H9 (cell line): Measurements from ENCODE around the gene ARHGEF16. TPM values are rescaled to one million over a fixed set of nuclear protein-coding genes. Genes with fewer than 3 reads are reported as not detected.

Source experiments
- DNase-seq: peaks from one replicate; pipeline ENCODE4 v3.0.0-alpha.2; 2017
- H2AFZ ChIP-seq: one replicate; pipeline ENCODE4 v1.6.1; 2013; ENCODE audit warnings: mild to moderate bottlenecking, low read length, control low read depth, moderate library complexity
- H2AK5ac ChIP-seq: 2 replicates; pipeline ENCODE4 v1.6.1; 2013; ENCODE audit warnings: low read length, control low read depth, mixed read lengths; ENCODE audit not compliant: insufficient read length
- H2BK120ac ChIP-seq: one replicate; pipeline ENCODE4 v1.6.1; 2013; ENCODE audit warnings: low read depth, mild to moderate bottlenecking, low read length, control low read depth, inconsistent platforms; ENCODE audit not compliant: poor library complexity, severe bottlenecking
- H2BK12ac ChIP-seq: 2 replicates; pipeline ENCODE4 v1.6.1; 2013; ENCODE audit warnings: low read length, control low read depth, mixed read lengths, low read depth; ENCODE audit not compliant: insufficient read length
- H2BK15ac ChIP-seq: 2 replicates; pipeline ENCODE4 v1.6.1; 2013; ENCODE audit warnings: low read depth, low read length, control low read depth
- H2BK20ac ChIP-seq: one replicate; pipeline ENCODE4 v1.6.1; 2013; ENCODE audit warnings: low read depth, mild to moderate bottlenecking, low read length, control low read depth, inconsistent platforms; ENCODE audit not compliant: poor library complexity, severe bottlenecking
- H2BK5ac ChIP-seq: 2 replicates; pipeline ENCODE4 v1.6.1; 2013; ENCODE audit warnings: low read length, control low read depth, mixed read lengths; ENCODE audit not compliant: insufficient read length
- H3K14ac ChIP-seq: 2 replicates; pipeline ENCODE4 v1.6.1; 2013; ENCODE audit warnings: low read length, control low read depth; ENCODE audit not compliant: insufficient read depth
- H3K18ac ChIP-seq: 2 replicates; pipeline ENCODE4 v1.6.1; 2013; ENCODE audit warnings: low read depth, mild to moderate bottlenecking, mixed read lengths, low read length, control low read depth; ENCODE audit not compliant: insufficient read length
- H3K23ac ChIP-seq: 2 replicates; pipeline ENCODE4 v1.6.1; 2013; ENCODE audit warnings: low read length, control low read depth, mixed read lengths, low read depth; ENCODE audit not compliant: insufficient read length
- H3K23me2 ChIP-seq: 2 replicates; pipeline ENCODE4 v1.6.1; 2013; ENCODE audit warnings: low read depth, mild to moderate bottlenecking, mixed read lengths, low read length, control low read depth; ENCODE audit not compliant: insufficient read length, poor library complexity, severe bottlenecking
- H3K27ac ChIP-seq: 2 replicates; pipeline ENCODE4 v1.5.1; 2013; ENCODE audit warnings: low read length, control low read depth, mixed read lengths, low read depth; ENCODE audit not compliant: insufficient read length
- H3K27me3 ChIP-seq: 2 replicates; pipeline ENCODE4 v1.6.1; 2013; ENCODE audit warnings: low read length, control low read depth, inconsistent platforms; ENCODE audit not compliant: insufficient read depth
- H3K4ac ChIP-seq: 2 replicates; pipeline ENCODE4 v1.6.1; 2013; ENCODE audit warnings: low read depth, mild to moderate bottlenecking, control low read depth, inconsistent platforms, low read length, moderate library complexity
- H3K4me1 ChIP-seq: 2 replicates; pipeline ENCODE4 v1.6.1; 2013; ENCODE audit warnings: low read length, control low read depth, inconsistent platforms; ENCODE audit not compliant: insufficient read depth
- H3K4me2 ChIP-seq: 2 replicates; pipeline ENCODE4 v1.6.1; 2013; ENCODE audit warnings: low read length, control low read depth, mixed read lengths; ENCODE audit not compliant: insufficient read length, insufficient read depth
- H3K56ac ChIP-seq: 2 replicates; pipeline ENCODE4 v1.6.1; 2013; ENCODE audit warnings: low read depth, mild to moderate bottlenecking, mixed read lengths, low read length, control low read depth; ENCODE audit not compliant: insufficient read length
- H3K79me1 ChIP-seq: 2 replicates; pipeline ENCODE4 v1.6.1; 2013; ENCODE audit warnings: low read depth, mild to moderate bottlenecking, moderate library complexity, low read length, control low read depth, inconsistent platforms; ENCODE audit not compliant: insufficient read depth, poor library complexity, severe bottlenecking
- H3K79me2 ChIP-seq: 2 replicates; pipeline ENCODE4 v1.6.1; 2013; ENCODE audit warnings: low read length, control low read depth, inconsistent platforms; ENCODE audit not compliant: insufficient read depth
- H3K9ac ChIP-seq: 2 replicates; pipeline ENCODE4 v1.6.1; 2013; ENCODE audit warnings: low read length, control low read depth, mixed read lengths; ENCODE audit not compliant: insufficient read length; ENCODE audit errors: extremely low read depth
- H3K9me3 ChIP-seq: one replicate; pipeline ENCODE4 v1.6.1; 2013; ENCODE audit warnings: low read depth, low read length, inconsistent platforms; ENCODE audit not compliant: control insufficient read depth
- H3T11ph ChIP-seq: one replicate; pipeline ENCODE4 v1.6.1; 2013; ENCODE audit warnings: mild to moderate bottlenecking, low read length, control low read depth, inconsistent platforms
- H4K20me1 ChIP-seq: one replicate; pipeline ENCODE4 v1.6.1; 2013; ENCODE audit not compliant: control insufficient read depth, insufficient read length, insufficient read depth
- H4K5ac ChIP-seq: 2 replicates; pipeline ENCODE4 v1.6.1; 2013; ENCODE audit warnings: low read depth, mild to moderate bottlenecking, mixed read lengths, low read length, control low read depth; ENCODE audit not compliant: insufficient read length
- H4K8ac ChIP-seq: replicated peaks from 2 replicates; pipeline ENCODE4 v1.6.1; 2013; ENCODE audit warnings: low read length, control low read depth, mixed read lengths, low read depth; ENCODE audit not compliant: insufficient read length
- H4K91ac ChIP-seq: 2 replicates; pipeline ENCODE4 v1.6.1; 2013; ENCODE audit warnings: low read depth, mild to moderate bottlenecking, moderate library complexity, mixed read lengths, low read length, control low read depth; ENCODE audit not compliant: insufficient read length
- H3K27ac Mint-ChIP-seq, 3 experiments: 2 replicates in 2 of 3; 3 replicates in 1 of 3; pipeline ENCODE4 v1.8.0; 2020 to 2021; ENCODE audit warnings: mixed read lengths in 3 of 3, mild to moderate bottlenecking in 1 of 3, moderate library complexity in 1 of 3
- H3K27me3 Mint-ChIP-seq: 2 replicates; pipeline ENCODE4 v1.8.0; 2021; ENCODE audit warnings: low read depth, mild to moderate bottlenecking, moderate library complexity, mixed read lengths
- H3K36me3 Mint-ChIP-seq, 3 experiments: 2 replicates in 2 of 3; 3 replicates in 1 of 3; pipeline ENCODE4 v1.8.0; 2020 to 2021; ENCODE audit warnings: low read depth in 3 of 3, mixed read lengths in 3 of 3; ENCODE audit not compliant: insufficient read depth in 1 of 3
- H3K4me1 Mint-ChIP-seq, 2 experiments: 2 replicates each; pipeline ENCODE4 v1.8.0; 2020; ENCODE audit warnings: mixed read lengths in 2 of 2
- H3K4me3 Mint-ChIP-seq, 2 experiments: 2 replicates in 1 of 2; 3 replicates in 1 of 2; pipeline ENCODE4 v1.8.0; 2020 to 2021; ENCODE audit warnings: mild to moderate bottlenecking in 2 of 2, mixed read lengths in 2 of 2, moderate library complexity in 1 of 2
- H3K9me3 Mint-ChIP-seq, 2 experiments: 2 replicates in 1 of 2; 3 replicates in 1 of 2; pipeline ENCODE4 v1.8.0; 2020; ENCODE audit warnings: mild to moderate bottlenecking in 2 of 2, mixed read lengths in 2 of 2, moderate library complexity in 1 of 2
- WGBS: extraction: QIAGEN DNeasy Blood & Tissue Kit; methylation state at CpG from one replicate; pipeline ENCODE4 v1.1.7; 2013; ENCODE audit warnings: missing lambda C conversion rate, low lambda C conversion rate, mixed read lengths; ENCODE audit not compliant: insufficient read length; ENCODE audit errors: extremely low coverage; 5-methylcytosine and 5-hydroxymethylcytosine counted together
- total RNA-seq: library from RNA; stranded (reverse); gene quantifications from 2 replicates; pipeline ENCODE4 v1.2.1, GENCODE V29; 2021
- TF ChIP-seq, protein P1 (sequence below): fragments of 200-600 bp; sonication (generic); conservative IDR thresholded peaks from 3 replicates; pipeline ENCODE4 v1.8.0; 2021; ENCODE audit warnings: antibody characterized with exemption, mild to moderate bottlenecking

The ARHGEF16 gene
- total RNA-seq, 1 experiment from 2014 or later = 48.5 TPM

DNA sequence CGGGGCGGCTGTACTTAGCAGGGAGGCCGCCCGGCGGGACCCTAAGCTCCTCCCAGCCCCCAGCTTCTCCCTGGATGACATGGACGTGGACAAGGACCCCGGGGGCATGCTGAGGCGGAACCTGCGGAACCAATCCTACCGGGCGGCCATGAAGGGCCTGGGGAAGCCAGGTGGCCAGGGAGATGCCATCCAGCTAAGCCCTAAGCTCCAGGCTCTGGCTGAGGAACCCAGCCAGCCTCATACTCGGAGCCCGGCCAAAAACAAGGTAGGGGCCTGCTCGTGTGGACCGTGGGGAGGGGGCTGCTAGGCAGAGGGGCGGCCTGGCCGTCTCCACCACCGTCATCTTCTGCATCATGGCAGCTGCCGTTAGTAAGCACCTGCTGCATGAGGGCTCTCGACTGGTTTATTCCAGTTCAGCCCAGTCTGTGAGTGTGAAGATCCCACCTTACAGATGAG, 9.0 kb downstream of the ARHGEF16 start:
- H4K8ac ChIP-seq = no peak overlapping the region
- H3K27ac ChIP-seq = no peak overlapping the region
- H3K18ac ChIP-seq = no peak overlapping the region
- no peaks in the 10 kb centered on the region for H3K79me1 ChIP-seq
- H3K27me3 ChIP-seq = no peaks in the 10 kb centered on the region
- no peaks in the 10 kb centered on the region for H3K9me3 Mint-ChIP-seq
- H3K4me3 Mint-ChIP-seq = no peak overlapping the region
- no peak overlapping the region for H3K4me2 ChIP-seq
- no peak overlapping the region for H2AFZ ChIP-seq
- H3K4me1 Mint-ChIP-seq = peaks cover 9 to 18% of the 10 kb centered on the region in 2 experiments
- no peak overlapping the region for H3K9ac ChIP-seq
- no peak overlapping the region for H4K5ac ChIP-seq
- H3K23me2 ChIP-seq = no peaks in the 10 kb centered on the region
- no peaks in the 10 kb centered on the region for H3K27me3 Mint-ChIP-seq
- H2BK20ac ChIP-seq = no peak overlapping the region
- no peak overlapping the region for H4K91ac ChIP-seq
- WGBS = no CpG with 5 or more reads among the region's 20 CpGs
- H2BK12ac ChIP-seq = no peak overlapping the region
- no peak for DNase-seq
- no peaks in the 10 kb centered on the region for H3K79me2 ChIP-seq
- no peak overlapping the region for H2BK15ac ChIP-seq
- no peak overlapping the region for H2BK5ac ChIP-seq
- peaks cover 2% of the 10 kb centered on the region for H4K20me1 ChIP-seq
- no peak overlapping the region for H3K4ac ChIP-seq
- no peak overlapping the region for H3K14ac ChIP-seq
- H3K56ac ChIP-seq = no peak overlapping the region
- no peaks in the 10 kb centered on the region for H3K4me1 ChIP-seq
- H2BK120ac ChIP-seq = no peak overlapping the region
- no peaks in the 10 kb centered on the region for H3K9me3 ChIP-seq
- peaks cover 0 to 27% (median 12%) of the 10 kb centered on the region in 3 experiments; a peak in 4 of 7 replicates for H3K36me3 Mint-ChIP-seq
- no peak overlapping the region for H2AK5ac ChIP-seq
- no peak overlapping the region for H3T11ph ChIP-seq
- TF ChIP-seq, protein P1, sequence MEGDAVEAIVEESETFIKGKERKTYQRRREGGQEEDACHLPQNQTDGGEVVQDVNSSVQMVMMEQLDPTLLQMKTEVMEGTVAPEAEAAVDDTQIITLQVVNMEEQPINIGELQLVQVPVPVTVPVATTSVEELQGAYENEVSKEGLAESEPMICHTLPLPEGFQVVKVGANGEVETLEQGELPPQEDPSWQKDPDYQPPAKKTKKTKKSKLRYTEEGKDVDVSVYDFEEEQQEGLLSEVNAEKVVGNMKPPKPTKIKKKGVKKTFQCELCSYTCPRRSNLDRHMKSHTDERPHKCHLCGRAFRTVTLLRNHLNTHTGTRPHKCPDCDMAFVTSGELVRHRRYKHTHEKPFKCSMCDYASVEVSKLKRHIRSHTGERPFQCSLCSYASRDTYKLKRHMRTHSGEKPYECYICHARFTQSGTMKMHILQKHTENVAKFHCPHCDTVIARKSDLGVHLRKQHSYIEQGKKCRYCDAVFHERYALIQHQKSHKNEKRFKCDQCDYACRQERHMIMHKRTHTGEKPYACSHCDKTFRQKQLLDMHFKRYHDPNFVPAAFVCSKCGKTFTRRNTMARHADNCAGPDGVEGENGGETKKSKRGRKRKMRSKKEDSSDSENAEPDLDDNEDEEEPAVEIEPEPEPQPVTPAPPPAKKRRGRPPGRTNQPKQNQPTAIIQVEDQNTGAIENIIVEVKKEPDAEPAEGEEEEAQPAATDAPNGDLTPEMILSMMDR = no peak
- no peak overlapping the region for H3K27ac Mint-ChIP-seq
- H3K23ac ChIP-seq = no peak overlapping the region
